Suppressor macrophage treated with lipopolysaccharide for 1 hour (primary cell): ENCODE results near the gene MTOR.
"Not testable (repeated sequence)": the region's sequence is repeated elsewhere in the genome, so short reads cannot be mapped to it uniquely, and the experiment has no call there.

Source experiments
- DNase-seq, 3 donors: peaks; one replicate each; pipeline ENCODE4 v3.0.0-alpha.2; 2020 to 2022

The MTOR gene

GRCh38 chr1:11262171-11263049, at the start of gene MTOR:
TSS of gene MTOR (minus strand) at chr1:11262551. CDS start at chr1:11259409, 3,142 bp downstream.
- DNase-seq = peak; percentile 98 to 100 (median 100)

DNA sequence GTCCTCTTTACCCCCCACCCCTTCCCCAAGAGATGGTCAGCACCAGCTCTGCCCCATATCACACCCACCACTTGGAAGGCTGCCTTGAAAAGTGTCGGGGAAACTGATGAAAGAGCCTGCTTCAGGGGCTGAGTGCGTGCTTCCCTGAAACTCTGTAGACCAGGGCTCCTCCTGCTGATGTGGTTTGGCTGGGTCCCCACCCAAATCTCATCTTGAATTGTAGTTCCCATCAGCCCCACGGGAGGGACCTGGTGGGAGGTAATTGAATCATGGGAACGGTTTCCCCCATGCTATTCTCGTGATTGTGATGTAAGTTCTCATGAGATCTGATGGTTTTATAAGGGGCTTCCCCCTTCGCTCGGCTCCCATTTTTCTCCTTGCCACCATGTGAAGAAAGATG, 47.0 kb upstream of the MTOR start:
- DNase-seq = no peak

- no peak for DNase-seq
Observed at GRCh38 chr1:11308699-11309224, 46.4 kb upstream of the MTOR start.

DNA sequence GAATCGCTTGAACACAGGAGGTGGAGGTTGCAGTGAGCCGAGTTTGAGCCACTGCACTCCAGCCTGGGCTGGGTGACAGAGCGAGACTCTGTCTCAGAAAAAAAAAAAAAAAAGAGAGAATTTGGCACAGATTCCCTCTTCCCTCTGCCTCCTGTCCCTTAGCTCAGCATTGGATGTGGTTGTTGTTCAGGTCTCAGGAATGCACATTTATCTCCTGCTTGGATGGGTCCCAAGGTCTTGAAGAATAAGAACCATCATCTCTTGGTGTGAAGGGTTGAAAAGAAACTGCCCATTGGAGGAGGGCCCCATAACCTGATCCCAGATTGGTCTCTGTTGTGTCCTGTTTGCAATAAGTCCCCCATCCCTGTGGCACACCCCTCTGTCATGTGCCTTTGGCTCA, 45.5 kb upstream of the MTOR start:
- DNase-seq = no peak

GRCh38 chr1:11305516-11305915, 43.2 kb upstream of the MTOR start:
- DNase-seq = not testable (repeated sequence)

DNA sequence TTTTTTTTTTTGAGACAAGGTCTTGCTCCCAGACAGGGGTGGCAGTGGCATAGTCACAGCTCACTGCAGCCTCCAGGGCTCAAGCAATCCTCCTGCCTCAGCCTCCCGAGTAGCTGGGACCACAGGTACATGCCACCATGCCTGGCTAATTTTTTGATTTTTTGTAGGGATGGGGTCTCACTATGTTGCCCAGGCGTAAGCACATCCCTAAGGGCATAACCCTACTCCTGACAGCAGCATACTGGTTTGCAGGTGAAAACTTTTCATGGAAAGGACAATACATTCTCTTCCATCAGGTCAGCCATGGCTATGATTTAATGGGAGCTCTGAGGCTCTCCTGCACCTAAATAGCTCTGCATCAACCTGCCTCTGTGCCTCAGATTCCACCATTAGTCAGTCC, 40.0 kb upstream of the MTOR start:
- DNase-seq = no peak

DNA sequence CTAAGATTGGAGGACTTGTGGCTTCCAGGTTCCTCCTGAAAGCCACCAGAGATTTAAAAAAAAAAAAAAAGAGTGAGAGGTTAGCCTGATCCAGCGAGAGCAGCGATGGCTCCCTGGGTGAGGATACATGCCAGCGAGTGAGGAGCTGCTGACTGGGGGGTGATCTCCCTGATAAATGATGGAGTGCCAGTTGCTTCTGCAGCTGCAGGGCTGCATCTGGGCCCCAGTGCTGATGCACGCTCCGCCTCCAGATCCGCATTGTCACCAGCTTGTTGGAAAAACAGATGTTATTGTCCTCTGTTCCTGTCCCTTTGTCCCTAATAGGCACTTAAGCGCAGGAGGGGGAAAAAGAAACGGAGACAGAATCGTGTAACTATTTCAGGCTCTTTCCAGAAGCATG, 39.2 kb upstream of the MTOR start:
- no peak for DNase-seq

DNA sequence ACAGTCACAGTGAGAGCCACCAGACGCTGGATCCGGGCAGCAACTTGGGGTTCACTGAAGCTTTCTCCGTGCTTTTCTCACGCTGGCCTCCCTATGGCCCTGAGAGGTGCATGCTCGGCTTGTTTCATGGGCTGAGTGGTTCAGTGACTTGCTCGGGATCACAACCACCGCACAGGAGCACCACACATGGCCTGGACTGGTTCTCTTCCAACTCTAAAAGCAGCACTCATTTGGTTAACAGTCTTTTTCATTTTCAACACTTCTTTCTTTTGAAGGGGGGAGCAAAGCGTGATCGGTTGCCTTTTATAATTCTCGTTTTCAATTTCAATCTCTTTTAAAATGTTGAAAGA, 36.8 kb upstream of the MTOR start:
- DNase-seq = no peak

DNA sequence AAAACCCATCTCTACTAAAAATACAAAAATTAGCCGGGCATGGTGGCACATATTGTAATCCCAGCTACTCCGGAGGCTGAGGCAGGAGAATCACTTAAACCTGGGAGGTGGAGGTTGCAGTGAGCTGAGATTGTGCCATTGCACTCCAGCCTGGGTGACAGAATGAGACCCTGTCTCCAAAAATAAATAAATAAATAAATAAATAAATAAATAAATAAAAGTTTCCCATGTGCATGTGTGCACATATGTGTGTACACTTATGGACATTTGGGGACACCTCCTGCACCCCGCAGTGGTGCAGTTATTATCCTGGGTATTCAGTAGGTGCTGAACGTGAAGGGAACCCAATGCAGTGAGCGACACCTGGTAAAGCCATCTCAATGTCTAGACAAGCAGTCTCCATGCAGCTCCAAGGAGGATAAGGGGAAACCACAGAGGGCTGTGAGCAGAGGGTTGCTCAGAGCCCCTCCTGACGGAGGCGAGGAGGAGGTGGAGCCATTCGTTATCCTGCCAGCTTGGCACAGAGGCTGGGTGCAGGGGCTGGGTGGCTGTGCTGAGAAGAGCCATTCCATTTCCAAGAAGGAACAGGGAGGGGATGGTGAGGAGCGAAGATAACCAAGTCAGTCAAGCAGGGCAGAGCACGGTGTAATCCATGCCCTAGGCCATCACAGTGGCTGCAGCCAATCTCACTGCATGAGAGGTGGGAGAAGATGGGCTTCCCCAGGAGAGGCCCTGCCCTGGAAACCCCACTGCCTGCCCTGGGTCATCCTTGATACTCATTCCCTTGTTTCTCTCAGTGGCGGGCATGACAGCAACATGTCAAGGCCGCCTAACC, 36.3 kb upstream of the MTOR start:
- no peak for DNase-seq

DNA sequence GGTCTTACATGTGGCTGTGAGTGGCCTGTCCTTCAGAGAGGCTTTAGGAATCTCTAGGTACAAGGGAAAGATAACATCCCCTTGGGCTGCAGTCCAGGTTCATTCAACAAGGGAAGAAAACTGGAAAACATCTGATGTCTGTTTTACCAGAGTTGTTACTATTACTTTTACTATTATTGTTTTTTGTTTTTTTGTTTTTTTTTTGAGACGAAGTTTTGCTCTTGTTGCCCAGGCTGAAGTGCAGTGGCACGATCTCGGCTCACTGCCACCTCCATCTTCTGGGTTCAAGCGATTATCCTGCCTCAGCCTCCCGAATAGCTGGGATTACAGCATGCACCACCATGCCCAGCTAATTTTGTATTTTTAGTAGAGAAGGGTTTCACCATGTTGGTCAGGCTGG, 35.4 kb upstream of the MTOR start:
- not testable (repeated sequence) for DNase-seq

DNA sequence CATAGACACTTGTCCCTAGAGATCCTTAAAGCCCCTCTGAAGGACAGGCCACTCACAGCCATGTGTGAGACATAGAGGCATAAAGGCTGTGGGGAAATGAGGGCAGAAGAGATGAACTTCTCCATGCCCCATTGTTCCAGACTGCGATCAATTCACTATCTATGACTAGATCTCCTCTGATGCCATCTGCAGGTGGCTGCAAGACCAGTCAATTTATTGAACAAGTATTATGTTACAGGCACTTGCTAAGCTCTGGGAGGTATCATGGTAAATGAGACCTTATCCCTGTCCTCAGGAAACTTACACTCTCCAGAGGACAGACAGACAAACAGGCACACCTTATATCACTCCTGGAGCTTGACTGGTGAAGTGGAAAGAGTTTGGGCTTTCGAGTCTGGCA, 33.6 kb upstream of the MTOR start:
- no peak for DNase-seq

DNA sequence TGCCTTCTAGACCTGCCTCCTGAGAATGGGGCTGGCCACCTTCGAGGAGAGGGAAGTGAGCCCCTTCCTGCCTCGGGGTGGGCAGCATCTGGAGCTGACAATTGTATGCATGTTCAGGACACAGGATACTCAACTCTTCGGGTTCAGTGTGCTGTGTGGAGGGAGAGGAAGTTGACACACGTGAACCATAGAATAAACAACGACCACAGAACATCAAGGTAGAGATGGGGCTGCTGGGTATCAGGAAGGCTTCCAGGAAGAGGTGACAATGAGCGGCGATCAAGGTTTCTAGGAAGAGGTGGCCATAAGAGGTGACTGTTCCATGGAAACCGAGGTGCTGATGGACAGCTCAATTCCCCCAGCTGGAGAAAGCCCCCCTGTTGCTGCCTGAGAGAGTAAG, 32.6 kb upstream of the MTOR start:
- DNase-seq = no peak

DNA sequence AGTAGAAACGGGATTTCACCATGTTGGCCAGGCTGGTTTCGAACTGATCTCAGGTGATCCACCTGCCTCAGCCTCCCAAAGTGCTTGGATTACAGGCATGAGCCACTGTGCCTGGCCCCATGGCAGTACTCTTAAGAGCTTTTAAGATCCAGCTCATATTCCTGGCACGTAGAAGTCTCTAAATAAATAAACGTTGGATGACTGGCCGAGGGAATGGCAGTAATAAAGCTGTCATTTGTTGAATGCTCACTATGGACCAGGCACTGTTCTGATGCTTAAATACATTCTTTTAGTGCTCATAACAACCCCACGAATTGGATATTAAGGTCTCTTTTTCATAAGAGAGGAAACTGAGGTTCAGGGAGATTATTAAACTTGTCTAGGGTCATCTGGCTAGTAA, 31.5 kb upstream of the MTOR start:
- DNase-seq = no peak

DNA sequence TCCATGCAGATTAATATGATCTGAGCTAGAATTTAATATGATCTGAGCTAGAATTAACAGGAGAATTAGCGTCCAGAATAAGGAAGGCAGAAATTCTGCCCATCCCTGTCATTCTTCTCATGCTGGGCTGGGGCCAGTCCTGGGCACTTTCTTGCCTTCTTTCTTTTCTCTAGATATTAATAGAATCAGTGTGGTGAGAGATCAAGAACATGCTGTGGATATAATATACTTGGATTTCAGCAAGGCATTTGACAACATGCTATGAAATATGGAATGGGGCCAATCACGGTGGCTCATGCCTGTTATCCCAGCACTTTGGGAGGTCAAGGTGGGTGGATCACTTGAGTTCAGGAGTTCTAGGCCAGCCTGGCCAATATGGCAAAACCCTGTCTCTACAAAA, 28.7 kb upstream of the MTOR start:
- DNase-seq = no peak

DNA sequence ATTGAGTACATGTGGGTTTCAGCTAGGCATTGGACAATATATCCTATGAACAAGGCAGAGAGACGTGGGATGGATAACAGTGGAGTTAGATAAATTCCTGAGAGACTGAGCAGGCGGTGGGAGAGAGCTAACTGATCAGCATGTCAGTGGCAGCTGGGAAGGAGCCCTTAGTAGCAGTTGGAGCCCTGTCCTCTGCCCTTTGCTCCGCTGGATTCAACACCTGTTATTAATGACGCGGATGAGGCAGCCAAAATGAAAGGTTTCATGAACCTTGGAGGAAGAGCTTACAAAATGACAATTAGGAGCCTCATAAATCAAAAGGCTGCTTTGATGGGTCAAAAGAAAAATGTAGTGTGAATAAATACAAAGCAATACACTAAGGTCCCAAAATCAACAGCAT, 26.7 kb upstream of the MTOR start:
- DNase-seq = no peak

- DNase-seq = no peak
Observed at GRCh38 chr1:11286735-11287410, 24.5 kb upstream of the MTOR start.

- no peak for DNase-seq
Observed at GRCh38 chr1:11285883-11286734, 23.8 kb upstream of the MTOR start.

DNA sequence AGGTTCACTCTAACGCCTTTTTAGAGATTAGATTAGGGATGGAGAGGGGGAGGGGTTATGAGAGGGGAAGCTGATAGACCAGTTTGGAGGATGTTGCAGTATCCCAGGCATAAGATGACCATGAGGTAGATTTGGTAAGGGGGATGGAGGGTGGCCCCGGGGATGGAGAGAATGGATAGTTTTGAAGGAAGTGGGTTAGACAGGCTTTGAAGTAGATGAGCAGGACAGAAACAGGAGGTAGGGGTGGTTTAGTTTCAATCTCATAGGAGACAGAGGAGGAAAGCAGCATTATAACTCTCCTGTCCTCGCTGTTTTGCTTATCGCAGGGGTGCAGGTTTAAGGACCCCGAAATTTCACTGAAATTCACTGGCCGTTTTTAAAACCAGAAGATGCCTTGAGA, 22.4 kb upstream of the MTOR start:
- no peak for DNase-seq

DNA sequence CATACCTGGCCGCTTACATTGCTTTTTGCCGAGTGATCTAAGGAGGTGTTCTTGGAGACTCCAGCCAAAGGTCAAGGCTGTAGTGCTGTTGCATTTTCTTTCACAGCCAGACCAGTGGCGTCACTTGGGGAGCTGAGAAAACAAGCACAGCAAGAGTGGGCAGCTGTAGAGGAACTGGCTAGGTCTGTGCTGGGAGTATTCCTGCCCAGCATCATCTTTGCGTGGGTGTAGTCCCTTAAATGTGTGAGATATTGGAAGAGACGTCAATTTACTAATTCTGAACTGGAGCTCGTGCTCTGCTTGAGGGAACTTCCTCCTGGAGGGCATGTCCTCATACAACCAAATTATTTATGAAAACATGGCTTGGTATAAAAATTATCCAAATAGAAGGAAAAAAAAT, 20.8 kb upstream of the MTOR start:
- peak; percentile 38 to 58 (median 43) for DNase-seq

DNA sequence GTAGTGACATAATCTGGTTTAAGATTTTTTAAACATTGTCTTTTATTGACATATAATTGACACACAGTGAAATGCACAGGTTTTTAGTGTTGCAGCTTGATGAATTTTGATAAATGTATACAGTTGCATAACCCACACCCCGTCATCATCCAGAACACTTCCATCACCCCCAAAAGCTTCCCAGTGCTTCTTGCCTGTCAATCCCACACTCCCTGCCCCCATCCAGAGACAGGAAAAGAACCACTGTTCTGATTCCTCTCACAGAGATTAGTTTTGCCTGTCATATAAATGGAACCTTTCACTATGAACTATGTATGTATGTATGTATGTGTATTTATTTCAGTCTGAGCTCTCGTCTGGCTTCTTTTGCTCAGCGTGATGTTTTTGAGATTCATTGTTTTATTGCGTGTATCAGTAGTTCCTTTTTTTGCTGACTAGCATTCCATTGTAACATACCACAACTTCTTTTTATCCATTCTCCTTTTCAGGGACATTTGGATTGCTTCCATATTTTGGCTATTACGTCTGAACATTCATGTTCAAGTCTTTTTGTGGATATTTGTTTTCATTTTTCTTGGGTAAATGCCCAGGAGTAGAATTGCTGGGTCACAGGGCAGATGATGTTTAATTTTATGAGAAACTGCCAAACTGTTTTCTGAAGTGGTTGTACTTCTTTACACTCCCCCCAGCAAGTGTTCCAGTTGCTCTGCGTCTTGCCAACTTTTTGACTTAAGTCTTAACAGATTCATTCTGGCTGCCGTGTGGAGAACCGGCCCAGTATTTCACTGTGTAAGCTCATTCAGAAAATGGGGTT, 19.4 kb upstream of the MTOR start:
- DNase-seq = peak; percentile 7 to 34 (median 34)

DNA sequence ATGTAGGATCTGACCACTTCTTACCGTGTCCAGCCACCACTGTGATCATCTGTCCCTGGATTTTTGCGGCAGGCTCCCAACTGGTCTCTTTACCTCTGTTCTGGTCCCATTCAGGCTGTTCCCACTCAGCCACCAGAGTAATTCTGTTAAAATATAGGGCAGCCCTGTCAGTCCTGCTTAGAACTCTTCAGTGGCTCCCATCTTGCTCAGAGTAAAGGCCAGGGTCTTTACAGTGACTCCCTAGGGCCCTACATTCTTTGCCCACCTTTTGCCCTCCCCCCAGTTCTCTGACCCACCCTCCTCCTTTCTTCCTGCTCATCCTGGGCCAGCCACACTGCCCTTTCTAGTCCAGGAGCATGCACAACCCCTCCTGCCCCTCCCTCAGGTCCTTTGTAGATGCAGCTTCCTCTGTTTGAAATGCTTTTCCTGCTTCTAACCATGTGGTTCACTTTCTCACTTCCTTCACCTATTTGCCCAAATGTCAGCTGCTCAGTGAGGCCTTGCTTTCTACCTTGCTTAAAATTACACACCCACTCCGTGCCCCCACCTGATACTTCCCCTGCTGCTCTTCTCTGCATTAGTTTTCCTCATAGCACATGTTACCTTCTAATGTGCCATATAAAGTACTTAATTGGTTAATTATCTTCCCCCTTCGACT, 18.5 kb upstream of the MTOR start:
- DNase-seq = no peak
